Stimulated activated CD8-positive, alpha-beta memory T cell treated with anti-CD3 and anti-CD28 coated beads, Interleukin-7, amount 100 ng/mL, for 4 hours (primary cell): ENCODE results near the gene MCF2L.
"Not testable (repeated sequence)": the region's sequence is repeated elsewhere in the genome, so short reads cannot be mapped to it uniquely, and the experiment has no call there.

ENCODE experiments used
- DNase-seq, 2 donors: peaks; one replicate each; pipeline ENCODE4 v3.0.0-alpha.2; 2020; ENCODE audit warnings: low read depth in 2 of 2

MCF2L gene

DNA sequence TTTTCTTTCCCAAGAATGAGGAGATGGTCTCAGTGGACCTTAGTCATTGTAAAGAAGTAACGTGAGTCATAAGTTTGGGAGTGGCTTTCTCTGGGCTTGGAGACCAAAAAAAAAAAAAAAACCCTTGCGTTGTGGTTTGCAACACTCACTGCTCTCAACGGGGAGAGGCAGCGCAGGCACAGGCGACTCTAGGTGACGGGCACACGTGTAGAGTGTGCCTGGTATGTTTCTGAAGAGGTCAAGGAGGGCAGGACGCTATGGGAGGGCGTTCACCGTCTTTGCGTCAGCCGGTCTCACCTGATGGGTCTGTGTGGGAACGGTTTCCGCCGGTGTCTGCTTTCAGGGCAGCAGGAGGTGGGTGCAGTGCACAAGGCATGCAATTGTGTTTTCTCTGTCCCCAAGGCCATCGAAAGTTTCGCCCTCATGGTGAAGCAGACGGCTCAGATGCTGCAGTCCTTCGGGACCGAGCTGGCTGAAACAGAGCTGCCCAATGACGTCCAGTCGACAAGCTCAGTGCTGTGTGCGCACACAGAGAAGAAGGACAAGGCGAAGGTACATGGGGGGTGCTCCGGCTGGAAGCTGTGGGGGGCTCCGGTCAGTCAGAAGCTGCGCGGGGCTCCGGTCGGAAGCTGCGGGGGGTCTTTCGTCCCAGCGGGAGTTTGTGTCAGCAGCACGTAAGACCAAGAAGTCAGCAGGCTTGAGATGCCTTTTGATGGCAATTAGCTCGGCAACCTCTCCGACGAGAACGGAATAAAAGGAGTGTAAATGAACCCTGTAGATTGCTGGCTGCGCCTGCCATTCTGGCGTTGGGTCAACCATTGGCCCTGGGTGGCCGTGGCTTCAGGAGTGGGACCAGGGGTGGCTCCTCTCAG lies 95.8 kb downstream of the MCF2L start:
- DNase-seq: no peak

DNA sequence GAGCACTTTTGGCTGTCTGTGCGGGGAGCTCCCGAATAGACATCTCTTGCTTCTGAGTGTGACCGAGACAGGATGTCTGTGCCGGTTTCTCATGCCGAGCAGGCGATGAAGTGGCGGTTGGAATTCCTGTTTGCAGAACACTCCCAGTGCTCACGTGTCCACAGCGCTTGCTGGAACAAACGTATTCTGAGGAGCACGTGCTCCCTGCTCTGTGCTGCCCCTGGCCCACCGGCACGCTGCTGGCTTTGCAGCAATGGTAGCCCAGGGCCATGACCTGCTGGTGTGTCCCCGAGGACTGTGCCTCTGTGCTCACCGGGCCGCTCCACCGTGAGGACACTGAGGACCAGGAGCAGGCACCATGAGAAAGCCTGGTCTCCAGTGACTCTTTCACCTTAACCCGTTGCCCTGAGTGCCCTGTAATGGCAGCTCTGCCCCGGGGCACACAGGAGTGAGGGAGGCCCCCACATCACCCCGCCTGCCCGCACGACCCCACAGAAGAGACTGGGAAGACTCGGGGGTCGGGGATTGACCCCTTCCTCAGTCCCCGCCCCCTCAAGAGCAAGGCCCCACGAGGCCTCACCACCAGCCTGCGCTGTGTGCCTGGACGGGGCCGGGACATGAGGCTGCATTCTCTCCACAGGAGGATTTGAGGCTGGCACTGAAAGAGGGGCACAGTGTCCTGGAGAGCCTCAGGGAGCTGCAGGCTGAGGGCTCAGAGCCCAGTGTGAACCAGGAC lies 96.6 kb downstream of the MCF2L start:
- no peak for DNase-seq

DNA sequence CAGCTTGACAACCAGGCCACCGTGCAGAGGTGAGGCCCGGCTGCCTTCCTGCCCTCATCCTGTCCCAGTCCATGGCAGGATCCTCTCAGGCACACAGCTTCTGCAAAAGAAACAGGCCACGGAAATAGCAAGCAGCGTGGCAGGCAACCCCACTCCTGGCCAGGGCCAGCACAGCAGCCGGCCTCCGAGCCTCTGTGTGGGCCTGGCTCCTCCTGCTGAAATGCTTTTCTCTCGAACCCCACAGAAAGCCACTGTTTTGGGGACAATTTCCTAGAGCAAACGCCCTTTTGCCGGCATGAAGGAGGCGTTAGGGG lies 97.1 kb downstream of the MCF2L start:
- no peak for DNase-seq

DNA sequence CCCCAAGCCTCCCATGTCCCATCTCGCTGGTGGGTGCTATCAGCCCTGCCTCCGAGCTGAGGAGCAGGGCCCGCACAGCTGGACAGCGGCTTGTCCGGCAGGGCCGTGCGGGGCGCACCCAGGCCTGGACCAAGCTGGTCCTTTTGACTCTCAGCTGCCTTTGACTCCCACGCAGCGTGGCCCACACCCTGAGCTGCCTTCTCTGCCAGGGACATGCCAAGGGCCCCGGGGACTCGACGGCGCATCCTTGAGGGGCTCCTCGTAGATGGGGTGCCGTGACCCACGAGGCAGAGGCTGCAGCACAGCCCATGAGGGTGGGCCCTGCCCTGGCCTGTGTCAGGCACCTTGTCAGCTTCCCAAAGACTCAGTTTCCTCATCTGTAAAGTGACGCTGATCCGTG lies 97.7 kb downstream of the MCF2L start:
- no peak for DNase-seq

DNA sequence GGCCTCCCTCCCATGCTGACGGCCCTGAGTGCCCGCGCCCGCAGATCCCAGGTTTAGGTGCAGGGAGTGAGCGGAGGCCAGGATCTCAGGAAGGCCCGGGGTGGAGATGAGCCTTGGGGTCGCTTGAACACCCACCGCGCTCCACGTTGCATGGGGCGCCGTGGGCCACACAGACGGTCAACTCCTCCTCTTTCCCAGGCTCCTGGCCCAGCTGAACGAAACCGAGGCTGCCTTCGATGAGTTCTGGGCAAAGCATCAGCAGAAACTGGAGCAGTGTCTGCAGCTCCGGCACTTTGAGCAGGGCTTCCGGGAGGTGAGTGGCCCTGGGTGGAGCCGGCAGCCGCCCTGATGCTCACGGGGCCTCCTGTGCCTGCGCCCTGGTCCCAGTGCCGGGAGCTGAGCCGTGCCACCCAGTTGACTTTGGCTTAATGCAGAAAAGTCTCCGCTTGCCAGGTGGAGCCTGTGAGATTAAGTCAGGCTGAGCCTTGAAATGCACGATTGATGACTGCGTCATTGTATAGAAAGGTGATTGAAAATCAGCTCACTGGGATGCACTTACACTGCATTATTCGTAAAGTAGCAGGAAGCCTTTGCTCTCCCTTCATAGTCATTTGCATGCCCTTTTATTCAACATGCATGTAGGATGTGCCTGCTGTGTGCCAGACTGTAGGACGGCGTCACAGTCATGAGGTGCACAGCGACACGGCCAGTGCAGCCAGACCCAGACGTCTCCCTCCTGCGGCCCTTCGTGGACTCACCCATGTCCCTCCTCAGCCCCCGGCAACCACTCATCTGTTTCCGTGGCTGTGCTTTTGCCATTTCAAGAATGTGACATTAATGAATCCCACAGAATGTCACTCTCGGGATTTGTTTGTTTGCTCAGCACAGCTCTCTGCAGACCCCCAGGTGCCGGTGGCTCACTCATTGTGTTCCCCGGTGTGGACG lies 101.1 kb downstream of the MCF2L start:
- DNase-seq: no peak

DNA sequence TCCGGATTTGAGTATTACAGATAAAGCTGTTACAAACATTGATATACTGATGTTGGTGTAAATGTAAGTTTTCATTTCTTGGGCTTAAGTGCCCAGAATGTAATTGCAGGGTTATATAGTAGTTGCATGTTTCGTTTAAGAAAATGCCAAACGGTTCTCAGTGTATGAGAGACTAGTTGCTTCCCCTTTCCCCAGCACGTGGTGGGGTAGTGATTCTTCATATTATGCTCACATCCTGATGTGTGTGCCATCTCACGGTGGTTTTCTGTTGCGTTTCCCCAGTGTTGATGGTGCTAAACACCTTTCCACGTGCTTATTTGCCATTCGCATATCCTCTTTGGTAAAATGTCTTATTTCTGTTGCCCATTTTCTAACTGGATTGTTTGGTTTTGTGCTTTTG lies 101.8 kb downstream of the MCF2L start:
- DNase-seq: no peak

DNA sequence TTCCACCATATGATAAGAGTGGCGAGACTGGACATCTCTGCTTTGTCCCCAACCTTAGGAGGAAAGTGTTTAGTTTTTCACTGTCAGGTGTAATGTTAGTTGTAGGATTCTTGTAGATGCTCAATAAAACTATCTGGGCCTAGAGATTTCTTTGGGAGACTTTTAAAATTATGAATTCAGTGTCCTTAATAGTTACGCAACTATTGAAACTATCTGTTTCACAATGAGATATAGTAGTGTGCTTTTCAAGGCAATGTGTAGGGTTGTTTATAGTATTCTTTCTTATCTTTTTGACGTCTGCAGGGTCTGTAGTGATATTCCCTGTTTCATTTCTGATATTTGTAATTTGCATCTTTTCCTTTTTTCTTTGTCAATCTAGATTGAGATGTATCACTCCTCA lies 103.4 kb downstream of the MCF2L start:
- no peak for DNase-seq

DNA sequence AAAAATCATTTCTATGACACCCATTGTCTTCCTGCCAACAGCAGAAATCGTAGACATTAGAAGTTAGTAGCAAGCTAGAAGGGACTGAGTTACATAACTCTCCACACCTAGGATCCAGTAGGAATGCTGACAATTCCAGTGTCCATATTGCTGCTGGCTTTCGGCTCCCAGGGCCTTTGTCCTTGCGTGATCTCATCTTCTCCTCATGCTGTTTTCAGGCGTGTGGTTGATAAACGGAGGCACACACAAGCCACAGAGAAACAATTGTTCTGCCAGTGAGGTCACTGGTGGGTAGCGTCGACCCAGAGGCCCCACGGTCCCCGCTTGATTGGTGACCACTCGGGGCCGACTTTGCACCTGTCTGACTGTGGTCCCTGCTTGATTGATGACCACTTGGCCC lies 104.9 kb downstream of the MCF2L start:
- DNase-seq: no peak

DNA sequence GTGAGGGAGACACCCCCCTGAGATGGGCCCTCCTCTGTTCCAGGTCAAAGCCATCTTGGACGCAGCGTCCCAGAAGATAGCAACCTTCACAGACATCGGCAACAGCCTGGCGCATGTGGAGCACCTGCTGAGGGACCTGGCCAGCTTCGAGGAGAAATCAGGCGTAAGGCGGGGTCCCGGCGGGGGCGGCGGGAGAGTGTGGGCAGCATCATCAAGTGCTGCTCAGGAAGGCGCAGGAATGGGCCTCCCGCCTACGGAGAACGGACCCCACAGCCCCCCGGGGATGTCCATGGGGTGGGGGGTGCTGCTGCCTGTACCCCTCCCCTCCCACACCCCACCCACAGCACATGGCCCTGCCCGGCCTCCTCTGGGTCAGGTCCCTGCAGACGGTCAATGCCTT lies 105.4 kb downstream of the MCF2L start:
- no peak for DNase-seq

DNA sequence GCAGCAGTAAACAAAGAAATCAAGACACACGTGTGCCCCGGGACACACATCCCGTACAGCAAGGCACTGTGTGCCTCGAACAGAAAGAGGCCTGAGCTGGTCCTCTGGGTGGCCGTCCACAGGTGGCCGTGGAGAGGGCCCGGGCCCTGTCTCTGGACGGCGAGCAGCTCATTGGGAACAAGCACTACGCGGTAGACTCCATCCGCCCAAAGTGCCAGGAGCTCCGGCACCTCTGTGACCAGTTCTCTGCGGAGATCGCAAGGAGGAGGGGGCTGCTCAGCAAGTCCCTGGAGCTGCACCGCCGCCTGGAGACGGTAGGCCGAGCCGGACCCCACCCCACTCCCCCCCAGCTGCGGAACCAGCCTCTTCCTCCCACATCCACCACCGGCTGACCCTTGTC lies 105.9 kb downstream of the MCF2L start:
- no peak for DNase-seq

DNA sequence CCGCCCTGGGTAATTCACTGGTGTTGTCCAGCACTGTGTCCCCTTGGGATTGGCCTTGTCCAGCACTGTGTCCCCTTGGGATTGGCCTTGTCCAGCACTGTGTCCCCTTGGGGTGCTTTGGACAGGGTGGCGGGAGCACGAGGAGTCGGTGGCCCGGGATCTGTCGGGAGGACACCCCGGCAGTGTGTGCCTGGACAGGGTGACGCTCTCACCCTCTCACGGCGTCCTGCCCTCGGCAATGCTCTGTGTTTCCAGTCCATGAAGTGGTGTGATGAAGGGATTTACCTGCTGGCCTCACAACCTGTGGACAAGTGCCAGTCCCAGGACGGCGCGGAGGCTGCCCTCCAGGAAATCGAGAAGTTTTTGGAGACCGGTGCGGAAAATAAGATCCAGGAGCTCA lies 106.7 kb downstream of the MCF2L start:
- DNase-seq: no peak

DNA sequence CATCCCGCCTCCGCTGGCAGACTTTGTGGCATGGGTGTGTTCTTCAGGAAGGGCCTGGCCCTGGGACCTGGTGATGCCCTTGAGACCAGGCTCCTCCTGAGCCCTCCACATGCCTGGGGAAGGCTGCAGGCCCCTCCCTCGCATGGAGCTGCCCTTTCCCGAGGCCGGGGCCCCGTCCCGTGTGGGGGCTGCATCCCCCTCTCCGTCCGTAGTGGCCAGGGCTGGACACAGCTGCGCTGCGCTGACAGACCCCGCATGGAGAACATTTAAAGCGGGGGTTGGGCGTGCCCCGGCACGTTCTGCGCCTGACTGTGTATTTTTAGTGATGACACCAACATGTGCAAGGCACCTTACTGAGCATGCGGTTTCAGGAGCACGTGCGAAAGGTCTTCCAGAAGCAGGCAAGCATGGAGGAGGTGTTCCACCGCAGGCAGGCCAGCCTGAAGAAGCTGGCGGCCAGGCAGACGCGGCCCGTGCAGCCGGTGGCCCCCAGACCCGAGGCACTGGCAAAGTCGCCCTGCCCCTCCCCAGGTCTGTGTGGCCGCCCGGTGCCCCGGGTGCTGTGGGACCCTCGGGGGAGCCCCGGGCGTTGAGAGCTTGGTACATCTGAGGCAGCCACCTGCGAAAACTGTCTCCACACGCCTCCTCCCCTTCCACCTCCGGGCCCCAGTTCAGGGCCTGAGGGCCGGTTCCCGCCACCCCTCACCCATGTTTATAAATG lies 107.8 kb downstream of the MCF2L start:
- no peak for DNase-seq

DNA sequence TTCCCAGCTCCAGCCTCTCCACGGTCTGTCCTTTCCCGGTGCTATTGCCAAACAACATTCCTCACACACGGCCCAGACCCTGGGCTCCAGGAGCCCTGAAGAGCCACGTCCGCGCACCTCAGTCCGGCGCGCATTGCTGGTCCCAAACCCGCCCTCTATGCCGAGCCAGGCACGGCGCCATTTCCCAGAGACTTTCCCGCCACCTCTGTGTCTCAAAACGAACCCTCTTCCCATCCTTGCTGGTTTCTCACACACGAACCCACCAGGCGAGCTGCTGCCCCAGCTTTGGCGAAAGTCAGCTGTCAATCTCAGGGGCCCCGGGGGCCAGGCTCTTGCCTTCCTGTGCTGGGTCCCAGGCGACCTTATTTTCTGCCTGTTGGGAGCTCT lies 108.5 kb downstream of the MCF2L start:
- no peak for DNase-seq

DNA sequence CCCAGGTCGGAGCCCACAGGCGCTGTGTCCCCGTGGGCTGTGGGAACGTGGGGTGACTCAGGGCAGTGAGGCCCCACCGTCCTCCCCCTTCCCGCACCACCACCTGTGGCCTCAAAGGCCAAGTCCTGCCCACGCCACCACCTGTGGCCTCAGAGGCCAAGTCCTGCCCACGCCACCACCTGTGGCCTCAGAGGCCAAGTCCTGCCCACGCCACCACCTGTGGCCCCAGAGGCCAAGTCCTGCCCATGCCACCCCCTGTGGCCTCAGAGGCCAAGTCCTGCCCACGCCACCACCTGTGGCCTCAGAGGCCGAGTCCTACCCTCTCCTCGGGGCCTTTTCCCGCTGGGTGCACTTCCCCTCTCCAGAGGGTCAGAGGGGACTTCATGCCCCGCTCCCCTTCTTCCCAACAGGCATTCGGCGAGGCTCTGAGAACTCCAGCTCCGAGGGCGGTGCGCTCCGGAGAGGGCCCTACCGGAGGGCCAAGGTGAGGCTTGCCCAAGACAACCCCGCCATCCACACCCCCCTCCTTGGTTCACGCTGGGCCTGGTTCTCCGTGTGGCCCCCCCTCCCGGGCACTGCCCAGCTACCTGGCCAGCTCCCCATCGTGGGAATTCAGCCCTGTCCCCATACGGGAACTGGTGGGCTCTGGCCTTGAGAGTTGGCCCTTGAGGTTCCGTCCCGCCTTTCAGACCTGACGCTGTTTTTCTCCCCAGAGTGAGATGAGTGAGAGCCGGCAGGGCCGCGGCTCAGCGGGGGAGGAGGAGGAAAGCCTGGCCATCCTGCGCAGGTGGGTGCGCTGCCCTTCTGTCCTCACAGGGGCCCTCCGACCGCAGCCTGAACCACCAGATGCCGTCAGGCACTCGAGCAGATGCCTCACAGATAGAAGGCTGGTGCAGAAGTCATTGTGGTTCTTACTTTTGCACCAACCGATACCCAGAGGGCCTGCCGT lies 109.2 kb downstream of the MCF2L start:
- no peak for DNase-seq

DNA sequence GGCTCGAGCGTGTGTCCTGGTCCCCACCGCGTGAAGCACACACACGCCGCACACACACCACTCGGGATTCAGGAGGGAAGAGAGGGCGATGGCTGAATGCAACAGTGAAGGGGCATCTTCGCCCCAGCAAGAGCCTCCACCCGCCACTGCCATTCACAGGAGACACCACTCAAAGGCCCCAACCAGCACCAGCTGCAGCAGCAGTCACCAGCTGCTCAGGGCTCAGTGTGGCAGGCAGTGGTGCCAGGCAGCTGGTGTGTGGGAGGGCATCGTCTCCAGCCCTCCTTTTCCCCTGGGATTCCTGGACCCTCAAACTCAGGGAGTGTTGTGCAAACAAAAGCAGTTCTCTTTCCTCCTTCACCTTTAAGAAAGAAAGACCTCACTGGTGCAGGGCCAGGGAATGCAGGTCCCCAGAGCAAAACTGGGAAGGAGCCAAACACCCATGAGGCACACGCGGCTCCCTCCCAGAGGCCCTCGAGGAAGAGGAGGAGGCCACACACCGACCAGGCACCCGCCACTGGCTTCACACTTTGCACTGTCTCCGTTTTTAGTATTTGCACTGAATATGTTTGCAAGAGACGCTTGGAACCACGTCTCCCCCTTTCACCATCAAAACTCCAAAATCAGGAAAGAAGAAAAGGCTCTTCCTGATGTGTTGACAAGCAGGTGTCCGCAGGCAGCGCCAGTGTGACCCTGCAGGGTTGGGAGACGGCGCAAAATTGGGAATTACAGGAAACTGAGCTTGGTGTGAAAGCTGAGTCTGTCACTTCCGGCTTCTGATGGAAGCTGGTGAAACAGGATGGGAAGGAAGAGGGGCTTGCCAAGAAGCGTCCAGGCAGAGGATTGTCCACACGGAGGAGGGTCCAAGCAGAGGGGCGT lies 110.1 kb downstream of the MCF2L start:
- no peak for DNase-seq

DNA sequence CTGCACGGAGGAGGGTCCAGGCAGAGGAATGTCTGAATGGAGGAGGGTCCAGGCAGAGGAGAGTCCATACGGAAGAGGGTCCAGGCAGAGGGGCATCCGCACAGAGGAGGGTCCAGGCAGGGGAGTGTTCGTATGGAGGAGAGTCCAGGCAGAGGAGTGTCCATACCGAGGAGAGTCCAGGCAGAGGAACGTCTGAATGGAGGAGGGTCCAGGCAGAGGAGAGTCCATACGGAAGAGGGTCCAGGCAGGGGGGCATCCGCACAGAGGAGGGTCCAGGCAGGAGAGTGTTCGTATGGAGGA lies 110.7 kb downstream of the MCF2L start:
- not testable (repeated sequence) for DNase-seq

DNA sequence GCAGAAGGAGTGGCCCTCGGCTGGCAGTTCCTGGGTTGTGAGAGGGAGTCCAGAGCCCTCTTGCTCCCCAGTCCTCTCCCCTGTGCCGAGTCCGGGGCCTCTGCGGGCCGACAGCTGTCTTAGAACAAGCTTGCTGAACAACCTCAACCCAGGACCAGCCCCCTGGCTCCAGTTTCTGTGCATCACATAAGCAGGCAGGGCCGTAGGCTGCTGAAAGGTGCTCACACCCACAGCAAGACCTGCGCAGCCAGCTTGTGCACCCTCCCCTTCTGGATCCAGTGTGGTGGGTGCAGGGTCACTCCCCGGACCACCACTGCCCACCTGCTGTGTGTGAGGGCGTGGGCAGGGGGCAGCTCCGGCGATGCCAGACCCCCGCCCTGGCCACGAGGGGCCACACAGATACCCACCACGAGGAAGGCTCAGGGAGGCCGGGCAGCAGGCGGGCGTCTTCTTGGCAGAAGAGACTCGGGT lies 111.4 kb downstream of the MCF2L start:
- no peak for DNase-seq

DNA sequence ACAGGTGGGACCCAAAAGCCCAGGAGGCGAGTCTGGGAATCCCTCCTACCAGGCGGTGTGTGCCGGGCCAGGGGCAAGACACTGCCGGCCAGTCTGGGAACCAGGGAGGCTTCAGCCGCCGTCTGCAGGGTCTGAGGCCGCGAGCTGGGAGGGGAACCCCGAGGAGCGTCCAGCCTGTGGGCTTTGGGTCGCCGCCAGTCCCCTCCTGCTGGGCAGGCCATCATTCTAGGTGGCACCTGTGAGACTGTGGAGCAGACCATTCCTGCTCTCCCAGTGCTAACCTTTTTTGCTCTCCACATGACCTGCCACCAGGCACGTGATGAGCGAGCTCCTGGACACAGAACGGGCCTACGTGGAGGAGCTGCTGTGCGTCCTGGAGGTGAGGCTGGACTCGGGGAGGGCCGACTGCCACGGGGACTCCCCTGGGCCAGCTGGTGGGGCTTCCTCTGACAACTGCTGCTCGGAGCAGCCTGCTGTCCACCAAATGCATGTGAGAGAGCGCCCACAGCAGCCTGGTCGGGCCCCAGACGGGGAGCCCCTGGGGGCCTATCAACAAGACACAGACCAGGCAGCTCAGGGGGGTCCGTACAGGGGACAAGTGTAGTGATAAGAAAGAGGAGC lies 112.0 kb downstream of the MCF2L start:
- no peak for DNase-seq
